ENCODE measurements around the gene IL36G.

DNA sequence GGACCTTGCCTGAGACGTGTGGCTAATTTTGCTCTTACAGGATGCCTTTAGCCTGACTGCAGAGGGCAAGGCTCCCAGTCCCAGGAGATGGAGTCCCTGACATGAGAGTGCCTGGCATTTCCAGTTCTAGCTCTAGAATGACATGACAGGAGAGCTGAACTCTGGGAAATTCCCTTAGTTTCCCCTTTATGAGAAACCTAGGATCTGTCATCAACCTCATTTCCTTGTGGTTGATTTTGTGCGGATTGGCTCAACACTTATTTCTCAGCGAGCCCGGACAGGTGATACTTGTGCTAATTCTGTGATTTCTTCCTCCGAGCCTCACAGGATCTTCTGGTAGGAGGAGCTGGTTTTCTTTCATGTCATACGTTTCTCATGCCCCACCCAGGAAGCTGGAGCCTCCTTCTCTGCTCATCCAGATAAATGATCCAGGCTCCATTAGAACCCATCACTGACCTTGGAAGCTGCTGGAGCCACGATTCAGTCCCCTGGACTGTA, at the start of gene IL36G:
- TF ChIP-seq, protein P1, sequence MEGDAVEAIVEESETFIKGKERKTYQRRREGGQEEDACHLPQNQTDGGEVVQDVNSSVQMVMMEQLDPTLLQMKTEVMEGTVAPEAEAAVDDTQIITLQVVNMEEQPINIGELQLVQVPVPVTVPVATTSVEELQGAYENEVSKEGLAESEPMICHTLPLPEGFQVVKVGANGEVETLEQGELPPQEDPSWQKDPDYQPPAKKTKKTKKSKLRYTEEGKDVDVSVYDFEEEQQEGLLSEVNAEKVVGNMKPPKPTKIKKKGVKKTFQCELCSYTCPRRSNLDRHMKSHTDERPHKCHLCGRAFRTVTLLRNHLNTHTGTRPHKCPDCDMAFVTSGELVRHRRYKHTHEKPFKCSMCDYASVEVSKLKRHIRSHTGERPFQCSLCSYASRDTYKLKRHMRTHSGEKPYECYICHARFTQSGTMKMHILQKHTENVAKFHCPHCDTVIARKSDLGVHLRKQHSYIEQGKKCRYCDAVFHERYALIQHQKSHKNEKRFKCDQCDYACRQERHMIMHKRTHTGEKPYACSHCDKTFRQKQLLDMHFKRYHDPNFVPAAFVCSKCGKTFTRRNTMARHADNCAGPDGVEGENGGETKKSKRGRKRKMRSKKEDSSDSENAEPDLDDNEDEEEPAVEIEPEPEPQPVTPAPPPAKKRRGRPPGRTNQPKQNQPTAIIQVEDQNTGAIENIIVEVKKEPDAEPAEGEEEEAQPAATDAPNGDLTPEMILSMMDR (IDR thresholded peaks at IDR 0.05; ENCODE audit: low read length) = no peak
- TF ChIP-seq EZH2 (optimal IDR thresholded peaks at IDR 0.05; ENCODE audit: low read depth, low read length) = no peak
